NCI-H82 treated with DMSO at 0.1 percent for 48 hours (cell line): ENCODE results near the gene NAGLU.

Experiments used
- DNase-seq: peaks from one replicate; lab custom pipeline; 2025; ENCODE audit not compliant: unreplicated experiment; lab: John Stamatoyannopoulos, UW

NAGLU gene

DNA sequence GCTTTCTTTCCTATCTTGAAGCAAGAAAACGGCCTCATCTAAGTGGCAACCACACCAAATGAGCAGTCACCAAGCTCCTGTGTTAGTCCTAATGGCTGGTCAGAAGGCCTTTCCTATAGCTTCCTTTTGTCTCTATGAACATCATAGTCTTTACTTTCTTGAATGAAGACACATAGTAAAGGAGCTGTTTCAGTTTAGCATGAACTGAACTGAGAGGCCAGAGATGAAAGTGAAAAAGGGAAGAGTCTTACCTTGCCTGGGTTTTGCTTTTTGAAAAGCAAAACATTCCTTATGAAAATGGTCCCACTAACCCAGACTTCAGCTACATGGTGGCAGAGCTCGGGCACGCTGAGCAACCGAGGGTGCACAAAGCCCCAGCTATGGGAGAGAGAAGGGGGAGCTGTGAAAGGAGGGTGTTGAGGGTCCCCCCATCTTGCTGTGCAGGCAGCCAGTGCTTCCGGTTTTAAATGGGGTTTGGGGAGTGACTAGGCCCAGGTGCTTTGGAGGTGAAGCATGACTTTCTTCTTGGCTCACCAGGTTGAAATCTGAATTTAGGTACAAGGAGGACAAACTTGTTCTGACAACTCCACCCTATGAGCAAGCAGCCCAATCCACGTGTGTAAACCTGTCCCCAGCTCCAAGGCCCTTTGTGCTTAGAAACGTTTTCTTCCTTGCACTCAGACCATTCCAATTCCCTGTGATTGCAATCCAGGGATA is 50.6 kb downstream of the NAGLU start:
- no peak for DNase-seq

DNA sequence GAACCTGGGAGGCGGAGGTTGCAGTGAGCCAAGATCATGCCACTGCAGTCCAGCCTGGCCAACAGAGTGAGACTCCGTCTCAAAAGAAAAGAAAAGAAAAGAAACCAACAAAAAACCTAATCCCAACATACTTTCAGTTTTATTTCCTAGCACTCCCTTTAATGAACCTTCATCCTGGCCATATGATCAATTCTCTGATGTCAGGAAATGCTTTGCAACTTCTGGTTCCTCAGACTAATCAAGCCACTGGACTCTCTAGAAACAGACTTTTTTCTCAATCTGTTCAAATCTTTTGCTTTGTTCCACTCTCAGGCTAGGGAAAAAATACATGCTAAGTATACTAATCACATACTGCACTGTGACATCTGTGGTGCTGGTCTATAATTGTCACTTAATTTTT is 54.8 kb downstream of the NAGLU start:
- DNase-seq: no peak

DNA sequence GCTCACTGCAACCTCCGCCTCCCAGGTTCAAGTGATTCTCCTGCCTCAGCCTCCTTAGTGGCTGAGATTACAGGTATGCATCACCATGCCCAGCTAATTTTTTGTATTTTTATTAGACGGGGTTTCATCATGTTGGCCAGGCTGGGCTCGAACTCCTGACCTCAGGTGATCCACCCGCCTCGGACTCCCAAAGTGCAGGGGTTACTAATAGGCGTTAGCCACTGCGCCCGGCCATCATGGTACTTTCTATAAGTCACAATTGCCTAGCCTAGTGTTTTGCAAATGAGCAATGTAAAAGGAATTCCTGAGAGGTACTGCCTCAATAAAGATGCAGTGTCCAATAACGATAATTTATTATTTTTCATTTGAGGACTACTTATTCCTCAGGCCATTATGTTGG is 55.4 kb downstream of the NAGLU start:
- DNase-seq: no peak
